HPDE6-E6E7 (cell line): ENCODE results near the gene DAG1.
"Not testable (repeated sequence)": the region's sequence is repeated elsewhere in the genome, so short reads cannot be mapped to it uniquely, and the experiment has no call there.

Source experiments
- DNase-seq: peaks from one replicate; pipeline ENCODE4 v3.0.0; 2011; ENCODE audit warnings: missing footprints; ENCODE audit errors: extremely low spot score

Gene DAG1

GRCh38 chr3:49470714-49471420 is 800 bp downstream of the DAG1 start:
- DNase-seq = no peak

- DNase-seq = no peak
These were observed 1.9 kb downstream of the DAG1 start for GRCh38 chr3:49471856-49472495.

DNA sequence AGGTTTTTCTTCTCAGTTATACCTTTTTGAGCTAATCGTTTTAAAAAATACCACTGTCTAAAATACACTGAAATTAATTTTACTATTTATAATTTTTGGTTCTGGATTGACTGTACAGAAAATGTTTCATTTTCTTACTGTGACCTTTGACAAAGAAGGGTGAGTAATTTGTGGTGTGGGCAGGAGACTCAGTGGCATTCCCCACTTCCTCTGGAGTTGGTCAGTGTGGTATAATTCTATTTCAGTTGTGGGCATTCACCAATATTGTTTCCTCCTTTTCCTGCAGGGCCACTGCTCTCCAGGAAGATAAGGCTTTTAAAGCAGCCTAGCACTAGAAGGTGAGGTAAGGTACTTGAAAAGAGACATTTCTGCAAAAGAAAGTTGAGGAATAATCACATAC is 6.5 kb downstream of the DAG1 start:
- no peak for DNase-seq

DNA sequence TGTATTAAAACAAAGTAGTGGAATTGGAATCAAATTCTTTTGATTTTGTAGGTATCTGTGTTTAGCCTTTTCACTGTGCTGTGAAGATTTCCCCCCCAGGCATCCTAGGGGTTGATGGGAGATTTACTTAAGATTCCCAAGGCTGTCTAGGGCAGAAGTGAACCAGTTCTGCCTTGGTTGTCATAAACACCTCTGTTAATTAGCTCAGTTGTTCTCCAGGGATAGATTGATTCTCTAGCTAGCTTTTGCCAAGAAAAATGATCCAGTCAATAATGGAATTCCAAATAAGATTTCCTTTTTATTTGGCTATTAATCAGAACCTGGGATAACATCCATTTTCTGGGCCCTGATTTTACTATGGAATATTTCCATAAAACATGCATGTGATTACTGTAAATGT is 12.7 kb downstream of the DAG1 start:
- no peak for DNase-seq

DNA sequence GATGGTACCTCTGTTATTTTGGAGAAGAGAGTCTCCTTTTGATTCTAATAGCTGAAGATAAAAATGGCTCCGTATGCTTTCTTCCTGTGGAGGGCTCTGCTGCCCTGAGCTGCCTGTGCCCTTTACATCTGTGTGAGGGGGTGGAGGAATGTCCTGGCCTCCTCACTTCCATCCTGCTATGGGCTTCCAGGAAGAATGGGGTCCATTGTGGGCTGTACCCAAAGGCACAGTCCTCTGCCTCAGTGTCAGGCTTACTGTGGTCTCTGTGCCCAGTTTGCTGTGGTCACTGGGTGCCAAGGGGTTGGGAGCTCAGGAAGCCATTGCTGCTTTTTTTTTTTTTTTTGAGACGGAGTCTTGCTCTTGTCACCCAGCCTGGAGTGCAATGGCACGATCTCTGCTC is 14.4 kb downstream of the DAG1 start:
- no peak for DNase-seq

GRCh38 chr3:49489247-49489646 is 19.2 kb downstream of the DAG1 start:
- DNase-seq = no peak

DNA sequence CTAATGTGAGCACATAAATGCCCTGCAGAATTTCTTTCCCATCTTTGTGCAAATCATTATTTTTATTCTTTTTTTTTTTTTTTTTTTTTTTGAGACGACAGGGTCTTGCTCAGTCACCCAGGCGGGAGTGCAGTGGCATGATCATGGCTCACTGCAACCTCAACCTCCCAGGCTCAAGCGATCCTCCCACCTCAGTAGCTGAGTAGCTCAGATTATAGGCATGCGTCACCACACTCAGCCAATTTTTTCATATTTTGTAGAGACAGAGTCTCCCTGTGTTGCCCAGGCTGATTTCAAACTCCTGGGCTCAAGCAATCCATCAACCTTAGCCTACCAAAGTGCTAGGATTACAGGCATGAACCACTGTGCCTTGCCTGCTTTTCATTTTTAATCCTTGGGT is 22.9 kb downstream of the DAG1 start:
- no peak for DNase-seq

- no peak for DNase-seq
These were observed 23.8 kb downstream of the DAG1 start for GRCh38 chr3:49493901-49494300.

- DNase-seq = no peak
These were observed 25.0 kb downstream of the DAG1 start for GRCh38 chr3:49495023-49495422.

DNA sequence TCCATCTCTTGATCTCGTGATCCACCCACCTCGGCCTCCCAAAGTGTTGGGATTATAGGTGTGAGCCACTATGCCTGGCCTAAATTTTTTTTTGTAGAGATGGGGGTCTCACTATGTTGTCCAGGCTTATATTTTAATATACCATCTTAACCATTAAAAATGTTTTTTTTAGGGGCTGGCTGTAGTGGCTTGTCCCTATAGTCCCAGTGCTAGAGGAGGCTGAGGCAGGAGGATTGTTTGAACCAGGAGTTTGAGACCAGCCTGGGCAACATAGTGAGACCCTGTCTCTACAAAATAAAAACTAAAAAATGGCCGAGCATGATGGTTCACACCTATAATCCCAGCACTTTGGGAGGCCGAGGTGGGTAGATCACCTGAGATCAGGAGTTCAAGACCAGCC is 26.8 kb downstream of the DAG1 start:
- not testable (repeated sequence) for DNase-seq

GRCh38 chr3:49497606-49498005 is 27.5 kb downstream of the DAG1 start:
- DNase-seq = no peak

- no peak for DNase-seq
These were observed 28.2 kb downstream of the DAG1 start for GRCh38 chr3:49498239-49498638.

DNA sequence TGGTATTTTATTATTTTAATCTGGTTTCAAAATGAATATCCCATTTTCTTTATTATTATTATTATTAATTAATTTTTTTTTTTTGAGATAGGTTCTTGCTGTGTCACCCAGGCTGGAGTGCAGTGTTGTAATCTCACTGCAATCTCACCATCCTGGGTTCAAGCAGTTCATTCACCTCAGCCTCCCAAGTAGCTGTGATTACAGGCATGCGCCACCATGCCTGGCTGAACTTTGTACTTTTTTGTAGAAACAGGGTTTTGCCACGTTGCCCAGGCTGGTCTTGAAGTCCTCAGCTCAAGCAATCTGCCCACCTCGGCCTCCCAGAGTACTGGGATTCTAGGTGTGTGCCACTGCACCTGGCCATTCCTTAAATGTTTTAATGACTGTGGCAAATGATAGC is 28.6 kb downstream of the DAG1 start:
- no peak for DNase-seq

DNA sequence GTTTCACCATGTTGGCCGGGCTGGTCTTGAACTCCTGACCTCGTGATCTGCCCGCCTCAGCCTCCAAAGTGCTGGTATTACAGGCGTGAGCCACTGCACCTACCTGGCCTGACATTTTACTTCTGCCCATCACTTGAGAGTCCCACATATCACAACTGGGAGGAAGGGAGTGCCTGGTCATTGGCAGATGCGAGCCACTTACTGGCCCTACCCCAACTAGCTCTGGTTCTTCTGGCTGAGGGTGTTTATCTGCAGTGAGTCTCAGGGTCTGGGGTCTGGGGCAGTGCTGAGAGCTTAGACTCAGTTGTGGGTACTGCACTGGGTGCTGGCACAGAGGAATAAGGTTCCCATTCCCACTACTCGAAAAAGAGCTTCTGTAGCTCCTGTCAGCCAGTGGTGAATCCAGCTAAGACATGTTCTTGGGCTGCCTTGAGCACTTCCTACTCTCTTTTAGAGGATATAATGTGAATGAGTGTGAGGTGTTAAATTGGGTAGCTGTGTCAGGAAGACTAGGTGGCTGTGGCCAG is 30.2 kb downstream of the DAG1 start:
- DNase-seq = no peak

- DNase-seq = peak; percentile 69
These were observed 30.9 kb downstream of the DAG1 start for GRCh38 chr3:49500732-49501609.

DNA sequence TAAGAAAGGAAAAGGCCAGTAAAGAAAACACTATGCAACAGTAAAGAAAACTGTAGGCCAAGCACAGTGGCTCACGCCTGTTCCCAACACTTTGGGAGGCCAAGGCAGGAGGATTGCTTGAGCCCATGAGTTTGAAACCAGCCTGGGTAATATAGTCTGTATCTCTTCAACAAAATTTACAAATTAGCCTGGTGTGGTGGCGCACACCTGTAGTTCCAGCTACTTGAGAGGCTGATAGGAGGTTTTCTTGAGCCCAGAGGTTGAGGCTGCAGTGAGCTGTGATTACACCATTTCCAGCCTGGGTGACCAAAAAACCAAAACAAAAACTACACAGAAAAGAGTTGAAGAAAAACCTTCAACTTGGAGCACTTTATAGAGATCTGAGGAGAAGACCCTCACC is 31.8 kb downstream of the DAG1 start:
- no peak for DNase-seq

DNA sequence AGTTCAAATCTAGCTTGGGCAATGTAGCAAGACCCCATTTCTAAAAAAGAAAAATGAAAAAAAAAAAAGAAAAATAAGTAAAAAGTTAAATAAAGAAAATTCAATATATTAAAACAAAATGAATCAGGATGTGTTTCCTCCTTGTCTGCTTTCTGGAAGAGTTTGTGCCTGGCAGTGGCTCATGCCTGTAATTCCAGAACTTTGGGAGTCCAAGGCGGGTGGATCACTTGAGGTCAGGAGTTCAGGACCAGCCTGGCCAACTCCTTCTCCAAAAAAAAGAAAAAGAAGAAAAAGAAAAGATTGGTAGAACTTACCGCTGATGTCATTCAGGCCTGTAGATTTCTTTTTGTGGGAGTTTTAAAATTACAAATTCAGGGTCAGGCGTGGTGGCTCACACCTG is 36.8 kb downstream of the DAG1 start:
- DNase-seq = no peak

- no peak for DNase-seq
These were observed 39.0 kb downstream of the DAG1 start for GRCh38 chr3:49509028-49509561.

DNA sequence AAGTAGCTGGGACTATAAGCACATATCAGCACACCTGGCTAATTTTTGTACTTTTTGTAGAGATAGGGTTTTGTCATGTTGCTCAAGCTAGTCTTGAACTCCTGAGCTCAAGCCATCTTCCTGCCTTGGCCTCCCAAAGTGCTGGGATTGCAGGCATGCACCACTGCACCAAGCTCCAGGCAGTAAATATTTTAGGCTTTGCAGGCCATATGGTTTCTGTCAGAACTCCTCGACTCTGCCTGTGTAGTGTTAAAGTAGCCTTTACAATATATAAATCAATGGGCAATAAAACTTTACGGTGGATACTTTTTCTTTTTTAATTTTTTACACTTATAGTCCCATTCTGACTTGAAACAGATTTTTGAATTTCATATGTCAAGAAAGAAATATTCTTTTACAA is 41.6 kb downstream of the DAG1 start:
- DNase-seq = no peak

- DNase-seq = no peak
These were observed 42.8 kb downstream of the DAG1 start for GRCh38 chr3:49512781-49513355.

DNA sequence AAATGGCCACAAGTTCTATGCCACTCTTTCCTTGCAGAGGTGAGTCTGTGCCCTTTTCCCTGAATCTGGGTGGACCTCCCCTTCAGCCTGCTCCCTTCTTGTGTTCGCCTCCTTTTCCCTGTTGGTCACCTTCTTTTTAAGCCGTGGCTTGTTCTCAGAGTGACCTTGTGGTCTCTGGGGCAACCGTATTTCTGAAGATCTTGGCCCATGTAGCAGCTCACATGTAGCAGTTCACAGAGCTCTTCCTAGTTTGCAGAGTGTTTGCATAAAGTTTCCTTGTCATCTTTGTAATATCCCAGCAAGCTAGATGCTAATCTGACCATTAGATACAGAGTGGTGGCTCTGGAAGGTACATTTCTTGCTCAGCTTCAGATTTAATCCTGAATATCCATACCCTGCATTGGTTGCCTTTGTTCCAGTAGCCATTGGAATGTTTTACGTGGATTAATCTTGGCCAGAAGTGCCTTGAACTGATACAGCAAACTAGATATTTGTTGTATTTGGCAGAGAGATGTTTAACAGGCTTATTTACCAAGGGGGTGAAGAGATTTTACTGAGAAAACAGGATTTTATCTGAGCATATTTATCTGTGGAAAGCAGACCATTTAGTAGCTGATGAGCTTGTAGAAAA is 43.5 kb downstream of the DAG1 start:
- DNase-seq = no peak
